HepG2 (cell line): ENCODE measurements around the gene SNED1. TPM values are rescaled to one million over a fixed set of nuclear protein-coding genes. Genes with fewer than 3 reads are reported as not detected.
A peak's percentile ranks its signal among the peaks of the same experiment; 100 is the strongest.

ENCODE experiments used
- ATAC-seq: fragments of 200-7000 bp; cut with Tn5 transposase; 3 replicates; pipeline ENCODE4 v1.9.1; 2020; ENCODE audit warnings: mild to moderate bottlenecking, moderate library complexity
- BruUV-seq: library from RNA; stranded (reverse); fragments of 400-500 nt; replicated peaks from 2 replicates; lab custom pipeline; 2021; lab: Mats Ljungman, UMichigan
- CTCF ChIA-PET: fragments of 300-600 bp; formaldehyde crosslinking; extraction: SDS; loops from one replicate; lab custom pipeline; 2021; ENCODE audit warnings: low total read pairs, inconsistent platforms, low intra/inter-chr PET ratio; lab: Yijun Ruan, JAX
- POLR2A ChIA-PET: fragments of 350-600 bp; sonication (Branson Sonifier 250); formaldehyde crosslinking; loops from one replicate; lab custom pipeline; 2020; ENCODE audit warnings: antibody characterized with exemption, inconsistent platforms; lab: Yijun Ruan, JAX
- DNase-seq: peaks from one replicate; pipeline ENCODE4 v3.0.0-alpha.2; 2015; ENCODE audit warnings: low spot score
- FAIRE-seq: peaks from 3 replicates; lab custom pipeline; 2011; peaks lifted over from hg19 to GRCh38; lab: Jason Lieb, UNC
- H2AFZ ChIP-seq: one replicate; pipeline ENCODE4 v1.6.1; 2011; ENCODE audit warnings: low read length, inconsistent platforms
- H3K27ac ChIP-seq: fragments of 300-600 bp; 3 replicates; pipeline ENCODE4 v1.8.0; 2011; ENCODE audit warnings: mixed run types, mild to moderate bottlenecking, mixed read lengths, low read length, inconsistent platforms; ENCODE audit not compliant: insufficient read depth; ENCODE audit errors: extremely low read length
- H3K27me3 ChIP-seq, 2 experiments: fragments of 200-600 bp in 1 of 2; 2 replicates in 1 of 2; 3 replicates in 1 of 2; pipeline versions ENCODE4 v1.6.0 to v1.8.0; 2011; ENCODE audit warnings: low read length in 2 of 2, mild to moderate bottlenecking in 2 of 2, moderate library complexity in 2 of 2, inconsistent platforms in 1 of 2; ENCODE audit not compliant: insufficient read depth in 2 of 2, control insufficient read depth in 1 of 2
- H3K36me3 ChIP-seq, 2 experiments: fragments of 200-600 bp in 1 of 2; replicated peaks in 1 of 2; 2 replicates in 1 of 2; 3 replicates in 1 of 2; pipeline versions ENCODE4 v1.5.1 to v1.8.0; 2011; ENCODE audit warnings: low read length in 2 of 2, inconsistent platforms in 1 of 2; ENCODE audit not compliant: insufficient read depth in 2 of 2, control insufficient read depth in 1 of 2
- H3K4me1 ChIP-seq: 2 replicates; pipeline ENCODE4 v1.5.1; 2012; ENCODE audit warnings: low read length, inconsistent platforms; ENCODE audit not compliant: insufficient read depth
- H3K4me2 ChIP-seq: 2 replicates; pipeline ENCODE4 v1.6.0; 2011; ENCODE audit warnings: low read depth, low read length, inconsistent platforms
- H3K4me3 ChIP-seq, 3 experiments: fragments of 200-600 bp in 1 of 3; sonication (generic), shearing (Covaris generic) in 1 of 3; replicated peaks in 1 of 3; 2 replicates each; pipeline ENCODE4 v1.5.1; 2011 to 2016; ENCODE audit warnings: low read length in 3 of 3, inconsistent platforms in 2 of 3, low read depth in 2 of 3, mild to moderate bottlenecking in 2 of 3, control low read depth in 1 of 3, mixed read lengths in 1 of 3; ENCODE audit not compliant: insufficient read depth in 1 of 3
- H3K79me2 ChIP-seq: one replicate; pipeline ENCODE4 v1.6.1; 2011; ENCODE audit warnings: low read length, inconsistent platforms; ENCODE audit not compliant: insufficient read depth
- H3K9ac ChIP-seq: 2 replicates; pipeline ENCODE4 v1.6.0; 2011; ENCODE audit warnings: mild to moderate bottlenecking, low read depth, low read length, inconsistent platforms; ENCODE audit not compliant: insufficient read depth
- H3K9me3 ChIP-seq: 2 replicates; pipeline ENCODE4 v1.5.1; 2012; ENCODE audit warnings: mild to moderate bottlenecking, low read length
- H4K20me1 ChIP-seq: 2 replicates; pipeline ENCODE4 v1.6.0; 2011; ENCODE audit warnings: inconsistent platforms, mild to moderate bottlenecking, low read length, moderate library complexity; ENCODE audit not compliant: insufficient read depth
- BCL3 ChIP-seq: sonication (generic); formaldehyde crosslinking; IDR thresholded peaks from 2 replicates; pipeline ENCODE4 v1.5.1; 2020; ENCODE audit warnings: mild to moderate bottlenecking, missing genetic modification reagents, moderate library complexity
- EP300 ChIP-seq, 3 experiments: sonication (generic) in 1 of 3; formaldehyde crosslinking in 1 of 3; IDR thresholded peaks; 2 replicates each; pipeline versions ENCODE4 v1.5.1 to v1.6.1; 2011 to 2020; ENCODE audit warnings: low read depth in 2 of 3, low read length in 2 of 3, borderline replicate concordance in 1 of 3, improper control_type of control experiment in 1 of 3, mild to moderate bottlenecking in 1 of 3, missing genetic modification reagents in 1 of 3, moderate library complexity in 1 of 3
- HIVEP1 ChIP-seq: sonication (generic); formaldehyde crosslinking; IDR thresholded peaks from 2 replicates; pipeline ENCODE4 v1.4.0; 2020; ENCODE audit warnings: mild to moderate bottlenecking, missing genetic modification reagents
- HNRNPL ChIP-seq: fragments of 200-400 bp; formaldehyde crosslinking; IDR thresholded peaks from 2 replicates; pipeline ENCODE4 v1.6.1; 2017; ENCODE audit warnings: mild to moderate bottlenecking, low read depth, low read length
- KMT2B ChIP-seq: IDR thresholded peaks from 2 replicates; pipeline ENCODE4 v1.6.1; 2016; ENCODE audit warnings: missing genetic modification reagents, missing compliant biosample characterization
- MAFF ChIP-seq: IDR thresholded peaks from 2 replicates; pipeline ENCODE4 v1.6.1; 2011; ENCODE audit warnings: low read depth, low read length, improper control_type of control experiment
- MAFG ChIP-seq: sonication (generic); formaldehyde crosslinking; IDR thresholded peaks from 2 replicates; pipeline ENCODE4 v1.5.1; 2020; ENCODE audit warnings: mild to moderate bottlenecking, missing genetic modification reagents
- NFE2 ChIP-seq: sonication (generic); formaldehyde crosslinking; IDR thresholded peaks from 2 replicates; pipeline ENCODE4 v1.4.0; 2020; ENCODE audit warnings: missing genetic modification reagents
- PATZ1 ChIP-seq: sonication (generic); formaldehyde crosslinking; IDR thresholded peaks from 2 replicates; pipeline ENCODE4 v1.4.0; 2020; ENCODE audit warnings: missing genetic modification reagents
- PRPF4 ChIP-seq: fragments of 200-400 bp; formaldehyde crosslinking; IDR thresholded peaks from 2 replicates; pipeline ENCODE4 v1.6.1; 2016; ENCODE audit warnings: low read length, low read depth; ENCODE audit not compliant: poor library complexity, severe bottlenecking
- SOX5 ChIP-seq: IDR thresholded peaks from 2 replicates; pipeline ENCODE4 v1.6.1; 2016; ENCODE audit warnings: borderline replicate concordance
- SOX6 ChIP-seq, 2 experiments: fragments of 450-650 bp in 1 of 2; sonication (generic) in 1 of 2; formaldehyde crosslinking in 1 of 2; IDR thresholded peaks; 2 replicates each; pipeline versions ENCODE4 v1.4.0 to v1.6.1; 2017 to 2020; ENCODE audit warnings: antibody characterized with exemption in 1 of 2, mild to moderate bottlenecking in 1 of 2, missing genetic modification reagents in 1 of 2
- ZSCAN25 ChIP-seq: sonication (generic); formaldehyde crosslinking; IDR thresholded peaks from 2 replicates; pipeline ENCODE4 v1.8.0; 2022; ENCODE audit warnings: mild to moderate bottlenecking, missing genetic modification reagents
- WGBS: methylation state at CpG from one replicate; pipeline ENCODE4 v1.1.6; 2017; ENCODE audit warnings: low lambda C conversion rate; 5-methylcytosine and 5-hydroxymethylcytosine counted together
- in situ Hi-C: cut with HindIII; loops from 2 replicates; pipeline ENCODE4 v1.10.0; 2017; ENCODE audit warnings: low pct_unique_long_range_greater_than_20kb; ENCODE audit not compliant: extremely low pct_ligation_motif_present
- intact Hi-C: fragments of 100-400 bp; cut with micrococcal nuclease; formaldehyde crosslinking; loops from one replicate; pipeline ENCODE4 v1.10.0; 2022; ENCODE audit not compliant: unreplicated experiment
- polyA plus RNA-seq, 8 experiments: library from polyadenylated mRNA; depleted of rRNA in 3 of 8; stranded (reverse) in 7 of 8; unstranded in 1 of 8; fragments of >200 nt; fragmentation: Illumina TruSeq in 4 of 8; extraction: Trizol in 4 of 8; gene quantifications; 2 replicates each; pipeline versions ENCODE4 v1.2.1 to v1.2.3, GENCODE V29; 2011 to 2016; ENCODE audit warnings: low read depth in 4 of 8, missing spikeins in 1 of 8, mixed read lengths in 1 of 8; ENCODE audit not compliant: insufficient read depth in 1 of 8
- total RNA-seq, 5 experiments: library from RNA; depleted of rRNA; stranded (reverse); fragments of >200 nt; fragmentation: Illumina TruSeq; extraction: Trizol; gene quantifications; 2 replicates each; pipeline ENCODE4 v1.2.3, GENCODE V29; 2016; ENCODE audit warnings: low read depth in 1 of 5
- TF ChIP-seq, protein P1 (sequence below): sonication (generic); formaldehyde crosslinking; IDR thresholded peaks from 2 replicates; pipeline ENCODE4 v1.4.0; 2020; ENCODE audit warnings: mild to moderate bottlenecking, missing genetic modification reagents
- TF ChIP-seq, protein P2 (sequence below): sonication (generic); formaldehyde crosslinking; IDR thresholded peaks from 2 replicates; pipeline ENCODE4; 2020; ENCODE audit warnings: missing genetic modification reagents, mild to moderate bottlenecking, borderline replicate concordance

SNED1 gene
- total and polyA plus RNA-seq, 2 of the 13 experiments (the other 11 are each of a cell fraction or from before 2014, with no cell fraction given) = 0.15 to 0.65 TPM

GRCh38 chr2:240962300-240963064 lies 35.9 kb upstream of the SNED1 start:
- ChIA-PET POLR2A (interaction anchor here (1.5 kb wide), 1 partner anchor 88 kb away, joined by 3 read pairs; no protein-coding TSS in a partner anchor), CTCF (no interaction called here)
- peak overlapping the region; percentile 74 for H3K27ac ChIP-seq
- H2AFZ ChIP-seq = no peak overlapping the region
- H3K4me1 ChIP-seq = peaks cover 94% of the 10 kb centered on the region
- in situ Hi-C loops = no loop called here
- no peaks in the 10 kb centered on the region for H4K20me1 ChIP-seq
- WGBS = 41% methylated on average over 20 of the region's 29 CpGs
- no peaks in the 10 kb centered on the region for H3K36me3 ChIP-seq
- H3K79me2 ChIP-seq = no peaks in the 10 kb centered on the region
- BruUV-seq = no TSS peak
- no peak overlapping the region for H3K9ac ChIP-seq
- FAIRE-seq (peak; percentile 79), DNase-seq (peak; percentile 28), ATAC-seq (no peak)
- peaks cover 0 to 2% of the 10 kb centered on the region in 2 experiments; a peak in 2 of 5 replicates for H3K27me3 ChIP-seq
- intact Hi-C loops = no loop called here
- no peak overlapping the region for H3K4me3 ChIP-seq
- H3K9me3 ChIP-seq = no peaks in the 10 kb centered on the region
- H3K4me2 ChIP-seq = peak overlapping the region; percentile 65; the same call in 1 of the 2 replicates
- TF ChIP-seq ZSCAN25 (CRISPR knock-in tag) (peak; percentile 70; the same call in 1 of the 2 replicates), HIVEP1 (0 out of 2 replicates have a peak, but pooled peaks have one; percentile 41), BCL3 (CRISPR knock-in tag) (no peak), HNRNPL (peak; percentile 56; the same call in 1 of the 2 replicates), SOX6 (IDR thresholded peaks at IDR 0.05) (no peak), SOX6 (CRISPR knock-in tag; IDR thresholded peaks at IDR 0.05) (0 out of 2 replicates have a peak, but pooled peaks have one; percentile 14), PATZ1 (CRISPR knock-in tag) (peak; percentile 57), MAFG (CRISPR knock-in tag) (peak; percentile 75; the same call in 1 of the 2 replicates), NFE2 (no peak), MAFF (peak; percentile 96), SOX5 (CRISPR knock-in tag) (peak; percentile 10; the same call in 1 of the 2 replicates), EP300 (IDR thresholded peaks at IDR 0.05; ENCODE audit: low read depth in 2 of 2, low read length in 2 of 2) (0 out of 4 replicates have a peak, but pooled peaks of 1 of the 2 experiments have one; percentile 5), EP300 (CRISPR knock-in tag; IDR thresholded peaks at IDR 0.05; ENCODE audit: borderline replicate concordance) (no peak), PRPF4 (peak; percentile 68), KMT2B (CRISPR knock-in tag) (no peak)
- TF ChIP-seq, protein P1, sequence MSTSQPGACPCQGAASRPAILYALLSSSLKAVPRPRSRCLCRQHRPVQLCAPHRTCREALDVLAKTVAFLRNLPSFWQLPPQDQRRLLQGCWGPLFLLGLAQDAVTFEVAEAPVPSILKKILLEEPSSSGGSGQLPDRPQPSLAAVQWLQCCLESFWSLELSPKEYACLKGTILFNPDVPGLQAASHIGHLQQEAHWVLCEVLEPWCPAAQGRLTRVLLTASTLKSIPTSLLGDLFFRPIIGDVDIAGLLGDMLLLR (CRISPR knock-in tag) = 0 out of 2 replicates have a peak, but pooled peaks have one; percentile 30
- TF ChIP-seq, protein P2, sequence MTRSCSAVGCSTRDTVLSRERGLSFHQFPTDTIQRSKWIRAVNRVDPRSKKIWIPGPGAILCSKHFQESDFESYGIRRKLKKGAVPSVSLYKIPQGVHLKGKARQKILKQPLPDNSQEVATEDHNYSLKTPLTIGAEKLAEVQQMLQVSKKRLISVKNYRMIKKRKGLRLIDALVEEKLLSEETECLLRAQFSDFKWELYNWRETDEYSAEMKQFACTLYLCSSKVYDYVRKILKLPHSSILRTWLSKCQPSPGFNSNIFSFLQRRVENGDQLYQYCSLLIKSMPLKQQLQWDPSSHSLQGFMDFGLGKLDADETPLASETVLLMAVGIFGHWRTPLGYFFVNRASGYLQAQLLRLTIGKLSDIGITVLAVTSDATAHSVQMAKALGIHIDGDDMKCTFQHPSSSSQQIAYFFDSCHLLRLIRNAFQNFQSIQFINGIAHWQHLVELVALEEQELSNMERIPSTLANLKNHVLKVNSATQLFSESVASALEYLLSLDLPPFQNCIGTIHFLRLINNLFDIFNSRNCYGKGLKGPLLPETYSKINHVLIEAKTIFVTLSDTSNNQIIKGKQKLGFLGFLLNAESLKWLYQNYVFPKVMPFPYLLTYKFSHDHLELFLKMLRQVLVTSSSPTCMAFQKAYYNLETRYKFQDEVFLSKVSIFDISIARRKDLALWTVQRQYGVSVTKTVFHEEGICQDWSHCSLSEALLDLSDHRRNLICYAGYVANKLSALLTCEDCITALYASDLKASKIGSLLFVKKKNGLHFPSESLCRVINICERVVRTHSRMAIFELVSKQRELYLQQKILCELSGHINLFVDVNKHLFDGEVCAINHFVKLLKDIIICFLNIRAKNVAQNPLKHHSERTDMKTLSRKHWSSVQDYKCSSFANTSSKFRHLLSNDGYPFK = peak; percentile 38; the same call in 1 of the 2 replicates
